ENCODE data around the gene TAX1BP3.

GRCh38 chr17:3639981-3640596, 28.3 kb downstream of the TAX1BP3 start:
- TF ChIP-seq POLR2A (IDR thresholded peaks at IDR 0.05; ENCODE audit: extremely low read depth, insufficient read length) (no peak), MYC (IDR thresholded peaks at IDR 0.05; ENCODE audit: low read depth, low read length) (peak; percentile 85)
- TF ChIP-seq, protein P1, sequence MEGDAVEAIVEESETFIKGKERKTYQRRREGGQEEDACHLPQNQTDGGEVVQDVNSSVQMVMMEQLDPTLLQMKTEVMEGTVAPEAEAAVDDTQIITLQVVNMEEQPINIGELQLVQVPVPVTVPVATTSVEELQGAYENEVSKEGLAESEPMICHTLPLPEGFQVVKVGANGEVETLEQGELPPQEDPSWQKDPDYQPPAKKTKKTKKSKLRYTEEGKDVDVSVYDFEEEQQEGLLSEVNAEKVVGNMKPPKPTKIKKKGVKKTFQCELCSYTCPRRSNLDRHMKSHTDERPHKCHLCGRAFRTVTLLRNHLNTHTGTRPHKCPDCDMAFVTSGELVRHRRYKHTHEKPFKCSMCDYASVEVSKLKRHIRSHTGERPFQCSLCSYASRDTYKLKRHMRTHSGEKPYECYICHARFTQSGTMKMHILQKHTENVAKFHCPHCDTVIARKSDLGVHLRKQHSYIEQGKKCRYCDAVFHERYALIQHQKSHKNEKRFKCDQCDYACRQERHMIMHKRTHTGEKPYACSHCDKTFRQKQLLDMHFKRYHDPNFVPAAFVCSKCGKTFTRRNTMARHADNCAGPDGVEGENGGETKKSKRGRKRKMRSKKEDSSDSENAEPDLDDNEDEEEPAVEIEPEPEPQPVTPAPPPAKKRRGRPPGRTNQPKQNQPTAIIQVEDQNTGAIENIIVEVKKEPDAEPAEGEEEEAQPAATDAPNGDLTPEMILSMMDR (IDR thresholded peaks at IDR 0.05; ENCODE audit: low read depth, low read length): no peak
- TF ChIP-seq, protein P2, sequence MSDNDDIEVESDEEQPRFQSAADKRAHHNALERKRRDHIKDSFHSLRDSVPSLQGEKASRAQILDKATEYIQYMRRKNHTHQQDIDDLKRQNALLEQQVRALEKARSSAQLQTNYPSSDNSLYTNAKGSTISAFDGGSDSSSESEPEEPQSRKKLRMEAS (IDR thresholded peaks at IDR 0.05; ENCODE audit: low read depth, low read length): peak; percentile 84

Measured in NB4 (cell line).